ENCODE data around the gene STK32B.

- no peak for TF ChIP-seq CTCF (conservative IDR thresholded peaks at IDR 0.05; ENCODE audit: low read length)
- no peak for TF ChIP-seq EZH2phosphoT487 (IDR thresholded peaks at IDR 0.05; ENCODE audit: borderline replicate concordance, low read depth, low read length)
These were observed 453.2 kb downstream of the STK32B start for GRCh38 chr4:5504486-5504885.
